NCI-H2107 treated with DMSO at 0.1 percent for 48 hours (cell line): Measurements from ENCODE around the gene PLEKHA6.

Experiments
- DNase-seq: peaks from one replicate; lab custom pipeline; 2025; ENCODE audit not compliant: unreplicated experiment; lab: John Stamatoyannopoulos, UW

PLEKHA6 gene

GRCh38 chr1:204262506-204263253 is 97.0 kb downstream of the PLEKHA6 start:
- DNase-seq = no peak

GRCh38 chr1:204261746-204262505 is 97.8 kb downstream of the PLEKHA6 start:
- DNase-seq = no peak

- no peak for DNase-seq
These were observed 98.5 kb downstream of the PLEKHA6 start for GRCh38 chr1:204261266-204261665.

GRCh38 chr1:204260601-204261197 is 99.0 kb downstream of the PLEKHA6 start:
- no peak for DNase-seq

GRCh38 chr1:204259782-204260181 is 99.9 kb downstream of the PLEKHA6 start:
- no peak for DNase-seq

- no peak for DNase-seq
These were observed 100.5 kb downstream of the PLEKHA6 start for GRCh38 chr1:204259196-204259595.

- peak; percentile 65 for DNase-seq
These were observed 101.3 kb downstream of the PLEKHA6 start for GRCh38 chr1:204258213-204259115.

- DNase-seq = no peak
These were observed 102.3 kb downstream of the PLEKHA6 start for GRCh38 chr1:204257446-204257845.

- no peak for DNase-seq
These were observed 103.2 kb downstream of the PLEKHA6 start for GRCh38 chr1:204256531-204256930.

GRCh38 chr1:204255966-204256365 is 103.8 kb downstream of the PLEKHA6 start:
- DNase-seq = no peak

GRCh38 chr1:204255225-204255624 is 104.5 kb downstream of the PLEKHA6 start:
- peak; percentile 18 for DNase-seq

- no peak for DNase-seq
These were observed 105.6 kb downstream of the PLEKHA6 start for GRCh38 chr1:204254031-204254661.

GRCh38 chr1:204251926-204252689 is 107.6 kb downstream of the PLEKHA6 start:
- no peak for DNase-seq

GRCh38 chr1:204251286-204251685 is 108.4 kb downstream of the PLEKHA6 start:
- no peak for DNase-seq

- no peak for DNase-seq
These were observed 109.2 kb downstream of the PLEKHA6 start for GRCh38 chr1:204250428-204251030.

GRCh38 chr1:204249736-204250427 is 109.8 kb downstream of the PLEKHA6 start:
- no peak for DNase-seq

GRCh38 chr1:204248954-204249353 is 110.8 kb downstream of the PLEKHA6 start:
- DNase-seq = no peak

GRCh38 chr1:204246876-204247275 is 112.9 kb downstream of the PLEKHA6 start:
- no peak for DNase-seq

GRCh38 chr1:204242920-204243319 is 116.8 kb downstream of the PLEKHA6 start:
- no peak for DNase-seq
